Astrocyte (in vitro differentiated cells and primary cell): Measurements from ENCODE around the gene SLC6A19.

Experiments
- EZH2 ChIP-seq: IDR thresholded peaks from 2 replicates; pipeline ENCODE4 v1.6.1; 2012; ENCODE audit warnings: mild to moderate bottlenecking, low read length, inconsistent platforms; ENCODE audit not compliant: insufficient read depth
- TF ChIP-seq, protein P1 (sequence below): IDR thresholded peaks from 2 replicates; pipeline ENCODE4 v1.5.1; 2011; ENCODE audit warnings: low read depth, mild to moderate bottlenecking, inconsistent platforms, low read length, moderate library complexity; ENCODE audit not compliant: insufficient read depth

DNA sequence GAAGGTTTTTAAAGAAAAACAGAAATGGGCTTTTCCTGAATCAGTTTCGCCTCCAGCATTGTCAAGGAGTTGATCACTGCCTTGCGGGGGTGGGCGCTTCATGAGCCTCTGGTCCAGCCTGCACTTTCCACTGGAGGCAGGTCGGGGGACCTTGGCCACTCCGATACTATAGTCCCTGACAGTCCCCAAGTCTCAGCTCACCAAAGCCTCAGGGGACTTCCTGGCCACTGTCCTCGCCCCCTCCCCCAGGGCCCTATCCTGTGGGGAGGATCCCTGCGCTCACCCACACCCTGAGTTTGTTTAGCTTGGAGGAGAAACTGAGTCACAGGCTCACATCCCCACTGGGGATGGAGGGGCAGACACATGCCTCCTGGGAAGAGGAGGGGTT, 1.4 kb downstream of the SLC6A19 start:
- TF ChIP-seq, protein P1, sequence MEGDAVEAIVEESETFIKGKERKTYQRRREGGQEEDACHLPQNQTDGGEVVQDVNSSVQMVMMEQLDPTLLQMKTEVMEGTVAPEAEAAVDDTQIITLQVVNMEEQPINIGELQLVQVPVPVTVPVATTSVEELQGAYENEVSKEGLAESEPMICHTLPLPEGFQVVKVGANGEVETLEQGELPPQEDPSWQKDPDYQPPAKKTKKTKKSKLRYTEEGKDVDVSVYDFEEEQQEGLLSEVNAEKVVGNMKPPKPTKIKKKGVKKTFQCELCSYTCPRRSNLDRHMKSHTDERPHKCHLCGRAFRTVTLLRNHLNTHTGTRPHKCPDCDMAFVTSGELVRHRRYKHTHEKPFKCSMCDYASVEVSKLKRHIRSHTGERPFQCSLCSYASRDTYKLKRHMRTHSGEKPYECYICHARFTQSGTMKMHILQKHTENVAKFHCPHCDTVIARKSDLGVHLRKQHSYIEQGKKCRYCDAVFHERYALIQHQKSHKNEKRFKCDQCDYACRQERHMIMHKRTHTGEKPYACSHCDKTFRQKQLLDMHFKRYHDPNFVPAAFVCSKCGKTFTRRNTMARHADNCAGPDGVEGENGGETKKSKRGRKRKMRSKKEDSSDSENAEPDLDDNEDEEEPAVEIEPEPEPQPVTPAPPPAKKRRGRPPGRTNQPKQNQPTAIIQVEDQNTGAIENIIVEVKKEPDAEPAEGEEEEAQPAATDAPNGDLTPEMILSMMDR = no peak
- no peak for TF ChIP-seq EZH2
